Panc1 (cell line): ENCODE results near the gene HEXD. TPM values are rescaled to one million over a fixed set of nuclear protein-coding genes. Genes with fewer than 3 reads are reported as not detected.
"Not testable (repeated sequence)": the region's sequence is repeated elsewhere in the genome, so short reads cannot be mapped to it uniquely, and the experiment has no call there.

Experiments
- ATAC-seq: fragments of 200-7000 bp; cut with Tn5 transposase; 2 replicates; pipeline ENCODE4 v1.9.1; 2020; ENCODE audit warnings: mild to moderate bottlenecking, moderate library complexity
- BruUV-seq: library from RNA; stranded (reverse); fragments of 400-500 nt; replicated peaks from 2 replicates; lab custom pipeline; 2021; lab: Mats Ljungman, UMichigan
- CTCF ChIA-PET: fragments of 300-600 bp; sonication (Branson Sonifier 250); formaldehyde crosslinking; loops from one replicate; lab custom pipeline; 2022; ENCODE audit warnings: antibody characterized with exemption; lab: Charles Lee
- POLR2A ChIA-PET: fragments of 300-600 bp; sonication (Branson Sonifier 250); formaldehyde crosslinking; loops from one replicate; lab custom pipeline; 2022; ENCODE audit warnings: antibody characterized with exemption; lab: Charles Lee
- DNase-seq: peaks from one replicate; pipeline ENCODE4 v3.0.0-alpha.2; 2010; ENCODE audit warnings: low read depth, low spot score
- H3K27ac ChIP-seq: 2 replicates; pipeline ENCODE4 v1.5.1; 2011; ENCODE audit warnings: mild to moderate bottlenecking, low read length, inconsistent platforms
- H3K27me3 ChIP-seq: fragments of 200-500 bp; sonication (Bioruptor generic); 2 replicates; pipeline ENCODE4 v1.6.0; 2014; ENCODE audit warnings: low read length, inconsistent platforms; ENCODE audit not compliant: control insufficient read depth, insufficient read depth
- H3K36me3 ChIP-seq: fragments of 200-500 bp; sonication (Bioruptor generic); 2 replicates; pipeline ENCODE4 v1.5.1; 2014; ENCODE audit warnings: inconsistent platforms, mild to moderate bottlenecking, low read length, moderate library complexity; ENCODE audit not compliant: control insufficient read depth, insufficient read depth
- H3K4me1 ChIP-seq: 2 replicates; pipeline ENCODE4 v1.5.1; 2011; ENCODE audit warnings: inconsistent platforms, mild to moderate bottlenecking, low read length, moderate library complexity; ENCODE audit not compliant: control insufficient read depth, insufficient read depth
- H3K4me3 ChIP-seq, 2 experiments: 2 replicates each; pipeline ENCODE4 v1.5.1; 2011 to 2012; ENCODE audit warnings: low read depth in 2 of 2, low read length in 2 of 2, mild to moderate bottlenecking in 2 of 2, inconsistent platforms in 1 of 2, moderate library complexity in 1 of 2
- H3K9me3 ChIP-seq: fragments of 200-500 bp; sonication (Bioruptor generic); 2 replicates; pipeline ENCODE4 v1.5.1; 2014; ENCODE audit warnings: low read depth, mild to moderate bottlenecking, inconsistent platforms, low read length, moderate library complexity; ENCODE audit not compliant: control insufficient read depth, insufficient read depth
- POLR2AphosphoS5 ChIP-seq: IDR thresholded peaks from 2 replicates; pipeline ENCODE4 v1.6.1; 2012; ENCODE audit warnings: mild to moderate bottlenecking, low read depth, low read length, moderate library complexity
- SIN3A ChIP-seq: IDR thresholded peaks from 2 replicates; pipeline ENCODE4 v1.6.1; 2012; ENCODE audit warnings: low read depth, mild to moderate bottlenecking, low read length, moderate library complexity, borderline replicate concordance; ENCODE audit not compliant: insufficient read depth
- TCF7L2 ChIP-seq: IDR thresholded peaks from 2 replicates; pipeline ENCODE4 v1.6.1; 2011; ENCODE audit warnings: mild to moderate bottlenecking, low read depth, low read length, inconsistent platforms
- in situ Hi-C: cut with HindIII; loops from 2 replicates; pipeline ENCODE4 v1.10.0; 2016; ENCODE audit warnings: low sequenced_read_pairs, low pct_unique_long_range_greater_than_20kb
- intact Hi-C: fragments of 100-400 bp; cut with micrococcal nuclease; formaldehyde crosslinking; loops from one replicate; pipeline ENCODE4 v1.10.0; 2022; ENCODE audit not compliant: unreplicated experiment
- total RNA-seq: library from RNA; stranded (reverse); gene quantifications from one replicate; pipeline ENCODE4 v1.2.1, GENCODE V29; 2021; ENCODE audit not compliant: unreplicated experiment
- TF ChIP-seq, protein P1 (sequence below): fragments of 450-650 bp; IDR thresholded peaks from 2 replicates; pipeline ENCODE4 v1.5.1; 2017; ENCODE audit warnings: mild to moderate bottlenecking
- TF ChIP-seq, protein P2 (sequence below), 2 experiments: IDR thresholded peaks; 2 replicates each; pipeline ENCODE4 v1.6.1; 2011 to 2012; ENCODE audit warnings: low read depth in 2 of 2, control low read depth in 1 of 2, low read length in 1 of 2, mild to moderate bottlenecking in 1 of 2, moderate library complexity in 1 of 2; ENCODE audit not compliant: insufficient read depth in 1 of 2

The HEXD gene
- total RNA-seq, 1 experiment from 2014 or later = 25.6 TPM

DNA sequence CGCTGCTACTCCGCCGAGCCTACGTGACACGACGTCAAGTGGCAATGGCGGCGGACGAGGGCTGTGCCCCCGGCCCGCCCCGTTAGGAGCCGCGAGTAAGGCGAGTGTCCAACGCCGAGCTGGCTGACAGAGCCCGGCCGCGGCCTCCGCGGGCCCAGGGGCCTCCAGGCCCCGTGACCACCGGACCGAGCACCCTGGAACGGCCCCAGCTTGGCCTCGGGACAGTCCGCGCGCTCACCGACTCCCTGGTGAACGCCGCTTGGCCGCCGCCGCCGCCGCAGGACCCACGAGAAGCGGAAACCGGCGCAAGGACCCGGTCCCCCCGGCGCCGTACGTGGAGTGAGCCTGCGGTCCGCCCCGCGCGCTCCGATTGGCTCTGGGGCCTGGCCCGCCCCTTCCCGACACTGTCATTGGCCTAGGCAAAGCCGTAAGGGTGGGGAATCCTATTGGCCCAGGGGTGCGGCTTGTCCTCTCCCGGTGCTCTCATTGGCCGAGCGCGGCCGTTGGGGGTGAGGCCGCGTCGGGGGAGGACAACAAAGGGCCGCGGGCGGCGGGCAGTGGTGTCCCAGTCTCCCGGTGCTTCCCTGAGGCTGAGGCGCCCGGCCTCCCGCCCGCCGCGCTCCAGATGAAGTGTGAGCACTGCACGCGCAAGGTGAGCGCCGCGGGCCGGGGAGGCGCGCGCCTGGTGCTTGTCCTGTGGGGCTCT is 40.2 kb downstream of the HEXD start, which contains the start of gene NARF:
Gene NARF (plus strand): TSS at position 563 of the 706 bp plus-strand sequence. CDS start 63 bp downstream, at position 626.
- Histone ChIP-seq H3K27ac (peak within 1 kb of the TSS; percentile 99), H3K36me3 (peaks cover 4% of the 10 kb centered on the region; the same call in 1 of the 2 replicates), H3K27me3 (no peaks in the 10 kb centered on the region), H3K4me3 (peak within 1 kb of the TSS; percentile 83 to 85), H3K9me3 (no peaks in the 10 kb centered on the region), H3K4me1 (peaks cover 15% of the 10 kb centered on the region)
- in situ Hi-C loops (no loop called here), intact Hi-C loops (no loop called here)
- ATAC-seq (peak; percentile 100), DNase-seq (peak; percentile 61)
- ChIA-PET CTCF (no interaction called here), POLR2A (interaction anchor here (0.5 to 0.6 kb wide), 2 partner anchors 32 to 218 kb away, joined by 3 to 4 read pairs; no protein-coding TSS in a partner anchor)
- peak; percentile 100 for TF ChIP-seq TCF7L2
- TF ChIP-seq POLR2AphosphoS5 = peak; percentile 97
- TF ChIP-seq, protein P1, sequence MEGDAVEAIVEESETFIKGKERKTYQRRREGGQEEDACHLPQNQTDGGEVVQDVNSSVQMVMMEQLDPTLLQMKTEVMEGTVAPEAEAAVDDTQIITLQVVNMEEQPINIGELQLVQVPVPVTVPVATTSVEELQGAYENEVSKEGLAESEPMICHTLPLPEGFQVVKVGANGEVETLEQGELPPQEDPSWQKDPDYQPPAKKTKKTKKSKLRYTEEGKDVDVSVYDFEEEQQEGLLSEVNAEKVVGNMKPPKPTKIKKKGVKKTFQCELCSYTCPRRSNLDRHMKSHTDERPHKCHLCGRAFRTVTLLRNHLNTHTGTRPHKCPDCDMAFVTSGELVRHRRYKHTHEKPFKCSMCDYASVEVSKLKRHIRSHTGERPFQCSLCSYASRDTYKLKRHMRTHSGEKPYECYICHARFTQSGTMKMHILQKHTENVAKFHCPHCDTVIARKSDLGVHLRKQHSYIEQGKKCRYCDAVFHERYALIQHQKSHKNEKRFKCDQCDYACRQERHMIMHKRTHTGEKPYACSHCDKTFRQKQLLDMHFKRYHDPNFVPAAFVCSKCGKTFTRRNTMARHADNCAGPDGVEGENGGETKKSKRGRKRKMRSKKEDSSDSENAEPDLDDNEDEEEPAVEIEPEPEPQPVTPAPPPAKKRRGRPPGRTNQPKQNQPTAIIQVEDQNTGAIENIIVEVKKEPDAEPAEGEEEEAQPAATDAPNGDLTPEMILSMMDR = no peak
- TF ChIP-seq SIN3A = peak; percentile 90
- TF ChIP-seq, protein P2, sequence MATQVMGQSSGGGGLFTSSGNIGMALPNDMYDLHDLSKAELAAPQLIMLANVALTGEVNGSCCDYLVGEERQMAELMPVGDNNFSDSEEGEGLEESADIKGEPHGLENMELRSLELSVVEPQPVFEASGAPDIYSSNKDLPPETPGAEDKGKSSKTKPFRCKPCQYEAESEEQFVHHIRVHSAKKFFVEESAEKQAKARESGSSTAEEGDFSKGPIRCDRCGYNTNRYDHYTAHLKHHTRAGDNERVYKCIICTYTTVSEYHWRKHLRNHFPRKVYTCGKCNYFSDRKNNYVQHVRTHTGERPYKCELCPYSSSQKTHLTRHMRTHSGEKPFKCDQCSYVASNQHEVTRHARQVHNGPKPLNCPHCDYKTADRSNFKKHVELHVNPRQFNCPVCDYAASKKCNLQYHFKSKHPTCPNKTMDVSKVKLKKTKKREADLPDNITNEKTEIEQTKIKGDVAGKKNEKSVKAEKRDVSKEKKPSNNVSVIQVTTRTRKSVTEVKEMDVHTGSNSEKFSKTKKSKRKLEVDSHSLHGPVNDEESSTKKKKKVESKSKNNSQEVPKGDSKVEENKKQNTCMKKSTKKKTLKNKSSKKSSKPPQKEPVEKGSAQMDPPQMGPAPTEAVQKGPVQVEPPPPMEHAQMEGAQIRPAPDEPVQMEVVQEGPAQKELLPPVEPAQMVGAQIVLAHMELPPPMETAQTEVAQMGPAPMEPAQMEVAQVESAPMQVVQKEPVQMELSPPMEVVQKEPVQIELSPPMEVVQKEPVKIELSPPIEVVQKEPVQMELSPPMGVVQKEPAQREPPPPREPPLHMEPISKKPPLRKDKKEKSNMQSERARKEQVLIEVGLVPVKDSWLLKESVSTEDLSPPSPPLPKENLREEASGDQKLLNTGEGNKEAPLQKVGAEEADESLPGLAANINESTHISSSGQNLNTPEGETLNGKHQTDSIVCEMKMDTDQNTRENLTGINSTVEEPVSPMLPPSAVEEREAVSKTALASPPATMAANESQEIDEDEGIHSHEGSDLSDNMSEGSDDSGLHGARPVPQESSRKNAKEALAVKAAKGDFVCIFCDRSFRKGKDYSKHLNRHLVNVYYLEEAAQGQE (IDR thresholded peaks at IDR 0.05; ENCODE audit: insufficient read depth in 1 of 2, low read depth in 2 of 2, low read length in 1 of 2) = peak in 1 of 2 experiments; percentile 58; a peak in 2 of 4 replicates
- BruUV-seq = no TSS peak

DNA sequence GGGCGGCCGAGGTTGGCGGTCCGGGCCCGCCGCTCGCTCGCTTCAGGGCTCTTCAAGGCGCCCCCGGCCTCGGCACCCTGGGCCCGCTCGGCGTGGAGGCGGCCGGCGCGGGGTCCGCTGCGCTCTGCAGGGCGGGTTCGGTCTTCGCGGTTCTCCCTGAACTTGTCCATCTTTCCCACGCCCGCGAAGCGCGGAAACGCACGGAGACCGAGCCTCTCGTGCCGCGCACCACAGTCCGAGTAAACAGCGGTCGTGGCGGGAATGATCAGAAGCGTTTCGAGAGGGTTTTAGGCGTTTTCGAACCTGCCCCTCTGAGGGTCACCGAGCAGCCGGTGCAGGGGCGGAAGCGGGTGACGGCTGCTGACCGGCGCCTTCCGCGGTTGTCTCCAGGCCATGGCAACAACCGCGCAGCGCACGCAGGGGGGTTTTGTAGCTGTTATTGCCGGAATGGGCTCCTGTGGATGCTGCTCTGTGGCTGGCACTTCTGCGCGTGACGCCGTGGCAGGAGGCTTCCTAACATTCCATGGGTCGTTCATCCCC is 40.8 kb downstream of the HEXD start:
- POLR2A ChIA-PET = interaction anchor here (0.6 kb wide), 1 partner anchor 32 kb away, joined by 4 read pairs; no protein-coding TSS in a partner anchor
- Histone ChIP-seq H3K4me1 (peaks cover 15% of the 10 kb centered on the region), H3K27ac (peak overlapping the region; percentile 62), H3K4me3 (peak overlapping the region; percentile 83 to 85), H3K27me3 (no peaks in the 10 kb centered on the region), H3K36me3 (peaks cover 4% of the 10 kb centered on the region; the same call in 1 of the 2 replicates), H3K9me3 (no peaks in the 10 kb centered on the region)
- CTCF ChIA-PET = no interaction called here
- BruUV-seq = no TSS peak
- ATAC-seq (peak; percentile 2; the same call in 1 of the 2 replicates), DNase-seq (no peak)
- intact Hi-C loops = no loop called here
- TF ChIP-seq POLR2AphosphoS5 = no peak
- TF ChIP-seq TCF7L2 = peak; percentile 93
- in situ Hi-C loops = no loop called here

DNA sequence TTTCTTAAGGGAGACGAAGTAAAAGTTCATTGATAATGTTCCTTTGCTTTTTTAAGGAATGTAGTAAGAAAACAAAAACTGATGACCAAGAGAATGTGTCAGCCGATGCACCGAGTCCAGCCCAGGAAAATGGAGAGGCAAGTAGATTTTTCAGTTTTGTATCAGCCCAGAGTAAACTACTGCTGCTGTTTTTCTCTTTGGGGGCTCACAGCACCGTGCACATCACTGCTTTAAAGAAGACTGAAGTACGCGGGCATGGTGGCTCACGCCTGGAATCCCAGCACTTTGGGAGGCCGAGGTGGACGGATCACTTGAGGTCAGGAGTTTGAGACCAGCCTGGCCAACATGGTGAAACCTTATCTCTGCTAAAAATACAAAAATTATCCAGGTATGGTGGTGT is 41.8 kb downstream of the HEXD start:
- intact Hi-C loops, H3K4me3 ChIP-seq, in situ Hi-C loops, H3K27me3 ChIP-seq, POLR2A ChIA-PET, H3K27ac ChIP-seq, DNase-seq, ATAC-seq, H3K36me3 ChIP-seq, CTCF ChIA-PET, H3K9me3 ChIP-seq: not testable (repeated sequence)
- peaks cover 15% of the 10 kb centered on the region for H3K4me1 ChIP-seq
- TSS peak; percentile 58 for BruUV-seq
